NB4 (cell line): ENCODE results near the gene LIPJ.

Experiments
- CTCF ChIP-seq: IDR thresholded peaks from one replicate; pipeline ENCODE4 v1.5.1; 2012; ENCODE audit warnings: low read depth, low read length
- MAX ChIP-seq: IDR thresholded peaks from 2 replicates; pipeline ENCODE4 v1.6.1; 2011; ENCODE audit warnings: low read depth, low read length
- MYC ChIP-seq: IDR thresholded peaks from 2 replicates; pipeline ENCODE4 v1.6.1; 2011; ENCODE audit warnings: low read depth, low read length
- POLR2A ChIP-seq: IDR thresholded peaks from 2 replicates; pipeline ENCODE4 v1.6.1; 2011; ENCODE audit warnings: mild to moderate bottlenecking; ENCODE audit not compliant: insufficient read length; ENCODE audit errors: extremely low read depth

- TF ChIP-seq CTCF (no peak), POLR2A (no peak), MAX (no peak), MYC (no peak)
These were observed 11.5 kb downstream of the LIPJ start for GRCh38 chr10:88598055-88598454.
